GM18507 (cell line): Measurements from ENCODE around the gene SLC8A3.
A peak's percentile ranks its signal among the peaks of the same experiment; 100 is the strongest.

Source experiments
- DNase-seq: peaks from one replicate; pipeline ENCODE4 v3.0.0; 2011; ENCODE audit warnings: low read depth; ENCODE audit not compliant: insufficient read length; ENCODE audit errors: extremely low spot score
- FAIRE-seq: peaks from 2 replicates; lab custom pipeline; 2011; peaks lifted over from hg19 to GRCh38; lab: Jason Lieb, UNC

The SLC8A3 gene

GRCh38 chr14:70034257-70034656 is 154.5 kb downstream of the SLC8A3 start:
- DNase-seq (no peak), FAIRE-seq (no peak)

- DNase-seq (no peak), FAIRE-seq (no peak)
These were observed 155.2 kb downstream of the SLC8A3 start for GRCh38 chr14:70033561-70033960.

- DNase-seq (no peak), FAIRE-seq (no peak)
These were observed 155.6 kb downstream of the SLC8A3 start for GRCh38 chr14:70033116-70033515.

GRCh38 chr14:70032447-70032846 is 156.3 kb downstream of the SLC8A3 start:
- DNase-seq (no peak), FAIRE-seq (no peak)

GRCh38 chr14:70032016-70032415 is 156.7 kb downstream of the SLC8A3 start:
- FAIRE-seq (no peak), DNase-seq (no peak)

GRCh38 chr14:70029296-70030132 is 159.2 kb downstream of the SLC8A3 start:
- no peak for DNase-seq
- FAIRE-seq = no peak

- FAIRE-seq (peak; percentile 84), DNase-seq (peak; percentile 70)
These were observed 160.8 kb downstream of the SLC8A3 start for GRCh38 chr14:70027785-70028428.

GRCh38 chr14:70023871-70024270 is 164.9 kb downstream of the SLC8A3 start:
- no peak for DNase-seq
- FAIRE-seq = no peak

GRCh38 chr14:70022771-70023445 is 165.8 kb downstream of the SLC8A3 start:
- no peak for FAIRE-seq
- DNase-seq = no peak

- DNase-seq = no peak
- no peak for FAIRE-seq
These were observed 167.1 kb downstream of the SLC8A3 start for GRCh38 chr14:70021548-70022220.

- no peak for DNase-seq
- FAIRE-seq = no peak
These were observed 168.2 kb downstream of the SLC8A3 start for GRCh38 chr14:70020352-70021170.

GRCh38 chr14:70019695-70020094 is 169.1 kb downstream of the SLC8A3 start:
- DNase-seq (no peak), FAIRE-seq (no peak)

- peak; percentile 63 for FAIRE-seq
- peak; percentile 9 for DNase-seq
These were observed 170.0 kb downstream of the SLC8A3 start for GRCh38 chr14:70018713-70019211.

- DNase-seq (no peak), FAIRE-seq (no peak)
These were observed 170.5 kb downstream of the SLC8A3 start for GRCh38 chr14:70018230-70018629.

GRCh38 chr14:70014406-70015095 is 174.2 kb downstream of the SLC8A3 start:
- FAIRE-seq (no peak), DNase-seq (no peak)

GRCh38 chr14:70013271-70013873 is 175.4 kb downstream of the SLC8A3 start:
- no peak for FAIRE-seq
- DNase-seq = peak; percentile 9

GRCh38 chr14:70011708-70012107 is 177.0 kb downstream of the SLC8A3 start:
- no peak for FAIRE-seq
- DNase-seq = no peak

- no peak for DNase-seq
- FAIRE-seq = no peak
These were observed 177.7 kb downstream of the SLC8A3 start for GRCh38 chr14:70011098-70011497.
